ENCODE results near the gene AQP2.

AQP2 gene

DNA sequence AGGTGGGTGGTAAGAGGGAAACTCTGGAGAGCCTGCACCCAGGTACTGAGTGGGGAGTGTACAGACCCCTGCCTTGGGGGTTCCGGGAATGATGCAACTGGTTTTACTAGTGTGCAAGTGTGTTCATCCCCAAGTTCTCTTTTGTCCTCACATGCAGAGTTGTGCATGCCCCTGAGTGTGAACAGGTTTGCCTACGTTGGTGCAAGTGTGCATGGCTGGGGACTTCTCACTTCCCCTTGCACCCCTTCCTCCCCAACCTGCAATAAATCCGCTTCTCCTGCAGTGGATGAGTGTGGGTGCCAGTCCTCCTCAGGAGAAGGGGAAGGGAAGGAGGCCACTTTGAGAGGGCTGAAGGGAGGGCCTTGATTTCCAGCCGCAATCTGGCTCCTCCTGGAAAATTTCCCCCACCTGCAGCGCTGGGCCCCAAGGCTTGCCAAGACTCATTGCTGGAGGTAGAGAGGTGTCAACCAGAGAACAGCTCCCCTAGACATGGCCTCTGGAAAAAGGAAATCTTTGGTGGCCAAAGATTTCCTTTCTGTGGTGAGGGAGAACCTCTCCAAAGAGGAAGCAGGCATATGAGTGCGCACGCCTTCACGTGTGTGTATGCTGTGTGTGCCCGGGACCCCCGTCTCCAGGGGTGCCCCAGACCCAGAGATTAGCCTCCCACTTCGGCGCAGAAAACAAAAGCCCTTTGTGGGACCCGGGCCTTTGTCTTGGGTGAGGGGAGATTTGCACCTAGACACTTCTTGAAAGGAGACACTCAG is 5.5 kb downstream of the AQP2 start:
- DNase-seq (ENCODE audit: low read depth), result no peak

- DNase-seq (ENCODE audit: low read depth), result no peak
These were observed 6.4 kb downstream of the AQP2 start for GRCh38 chr12:49956663-49957569.

GRCh38 chr12:49957570-49957967 is 7.0 kb downstream of the AQP2 start:
- DNase-seq (ENCODE audit: low read depth), result no peak

GRCh38 chr12:49959685-49960473 is 9.3 kb downstream of the AQP2 start:
- no peak for DNase-seq (ENCODE audit: low read depth)

DNA sequence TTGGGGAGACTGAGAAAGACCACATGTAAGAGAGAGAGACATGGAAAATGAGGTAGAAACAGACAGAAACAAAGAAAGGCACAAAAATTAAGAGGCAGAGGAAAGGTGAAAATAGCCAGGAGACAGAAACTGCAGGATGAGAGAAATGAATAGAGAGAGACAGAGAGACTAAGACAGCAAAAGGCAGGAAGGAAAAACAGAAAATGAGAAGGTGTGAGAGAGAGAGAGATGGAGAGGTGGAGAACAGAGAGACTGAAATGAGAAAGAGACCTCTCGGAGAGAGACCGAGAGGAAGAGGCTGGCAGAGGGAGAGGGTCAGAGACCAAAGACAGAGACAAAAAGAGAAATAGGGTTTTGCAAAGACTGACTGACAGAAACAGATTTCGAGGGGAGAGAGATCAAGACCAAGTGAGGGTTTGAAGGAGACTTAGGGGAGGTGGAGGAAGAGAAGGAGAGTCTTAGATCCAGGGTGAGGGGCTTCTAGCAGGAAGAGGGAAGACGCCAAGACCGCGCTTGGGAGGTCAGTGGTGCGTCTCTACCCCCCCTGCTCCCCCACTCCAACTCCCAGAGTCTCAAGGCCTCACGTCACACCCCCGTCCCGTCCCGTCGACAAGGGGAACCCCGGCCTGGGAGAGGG is 10.1 kb downstream of the AQP2 start:
- no peak for DNase-seq (ENCODE audit: low read depth)

GRCh38 chr12:49961111-49961922 is 10.8 kb downstream of the AQP2 start, which contains the start of gene AQP5:
Gene AQP5, plus strand, starts transcription at chr12:49961872. Its CDS starts 146 bp downstream, at chr12:49962018.
- DNase-seq (ENCODE audit: low read depth), result no peak

- no peak for DNase-seq (ENCODE audit: low read depth)
These were observed 11.6 kb downstream of the AQP2 start for GRCh38 chr12:49961993-49962764.

DNA sequence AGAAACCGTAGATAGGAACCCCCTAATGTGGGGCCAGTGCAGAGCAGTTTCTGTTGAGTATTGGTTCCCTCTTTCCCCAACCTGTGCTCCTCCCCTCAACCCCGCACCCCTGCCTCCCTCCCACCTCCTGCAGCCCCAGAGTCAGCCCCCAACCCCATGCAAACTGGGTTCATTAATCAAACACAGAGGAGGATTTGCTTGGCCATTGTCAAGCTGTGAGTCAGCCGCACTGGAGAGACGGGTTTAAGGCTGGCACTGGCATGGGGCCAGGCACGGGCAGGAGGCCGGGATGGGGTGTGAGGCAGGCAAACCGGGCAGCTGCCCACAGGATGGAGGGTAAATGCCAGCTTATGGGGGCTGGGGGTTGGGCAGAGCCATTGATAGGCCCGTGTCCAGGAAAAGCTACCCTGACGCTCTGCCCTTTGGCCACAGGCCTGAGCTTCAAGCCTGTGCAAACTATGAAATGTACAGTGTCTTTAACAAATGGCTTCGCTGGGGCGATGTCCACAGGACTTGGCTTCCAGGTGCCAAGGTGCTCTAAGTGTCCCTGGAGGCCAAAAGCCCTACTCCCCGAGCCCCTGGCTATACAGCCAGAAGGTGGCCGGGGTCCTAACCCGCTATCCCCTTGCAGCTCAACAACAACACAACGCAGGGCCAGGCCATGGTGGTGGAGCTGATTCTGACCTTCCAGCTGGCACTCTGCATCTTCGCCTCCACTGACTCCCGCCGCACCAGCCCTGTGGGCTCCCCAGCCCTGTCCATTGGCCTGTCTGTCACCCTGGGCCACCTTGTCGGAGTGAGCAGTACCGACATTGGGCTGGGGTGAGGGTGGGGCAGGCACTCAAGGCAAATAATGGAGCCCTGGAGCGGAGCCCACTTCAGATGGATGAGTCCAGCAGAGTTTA is 12.6 kb downstream of the AQP2 start:
- no peak for DNase-seq (ENCODE audit: low read depth)

DNA sequence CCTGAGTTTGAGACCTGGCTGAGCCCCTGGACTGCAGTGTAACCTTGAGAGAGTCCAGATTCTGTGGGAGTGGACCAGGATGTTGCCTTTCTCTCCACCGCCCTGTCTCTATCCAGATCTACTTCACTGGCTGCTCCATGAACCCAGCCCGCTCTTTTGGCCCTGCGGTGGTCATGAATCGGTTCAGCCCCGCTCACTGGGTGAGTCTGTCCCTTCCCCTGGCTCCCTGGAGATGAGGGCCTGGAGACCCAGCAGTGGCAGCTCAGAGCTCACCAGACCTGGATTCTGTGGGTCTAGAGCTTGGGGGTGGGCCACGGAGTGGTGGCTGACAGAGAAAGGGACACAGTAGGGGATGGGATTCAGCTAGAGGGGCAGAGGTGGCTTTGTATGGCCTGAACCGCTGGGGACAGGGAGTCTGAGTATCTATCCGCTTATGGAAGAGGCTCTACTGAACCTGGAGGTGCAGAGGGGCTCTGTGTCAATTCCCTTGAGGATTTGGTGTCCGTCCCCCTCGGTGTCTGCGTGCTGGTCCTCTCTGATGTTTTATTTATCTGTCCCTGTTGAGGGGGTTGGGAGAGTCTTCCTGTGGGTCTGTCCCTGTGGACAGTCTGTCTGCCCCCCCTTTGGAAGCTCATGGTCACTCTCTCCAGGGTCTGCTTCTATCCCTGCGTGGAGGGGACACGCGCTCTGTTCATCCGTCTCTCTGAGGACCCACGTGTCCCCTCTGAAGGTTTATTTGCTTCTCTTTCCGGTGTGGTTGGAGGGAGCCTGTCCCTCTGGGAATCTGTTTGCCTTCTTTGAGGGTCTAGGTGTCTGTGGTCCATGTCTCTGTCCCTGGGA is 13.7 kb downstream of the AQP2 start:
- DNase-seq (ENCODE audit: low read depth), result no peak

- DNase-seq (ENCODE audit: low read depth), result no peak
These were observed 14.5 kb downstream of the AQP2 start for GRCh38 chr12:49964849-49965624.

- DNase-seq (ENCODE audit: low read depth), result no peak
These were observed 15.3 kb downstream of the AQP2 start for GRCh38 chr12:49965836-49966235.

GRCh38 chr12:49966511-49967041 is 16.0 kb downstream of the AQP2 start:
- no peak for DNase-seq (ENCODE audit: low read depth)

DNA sequence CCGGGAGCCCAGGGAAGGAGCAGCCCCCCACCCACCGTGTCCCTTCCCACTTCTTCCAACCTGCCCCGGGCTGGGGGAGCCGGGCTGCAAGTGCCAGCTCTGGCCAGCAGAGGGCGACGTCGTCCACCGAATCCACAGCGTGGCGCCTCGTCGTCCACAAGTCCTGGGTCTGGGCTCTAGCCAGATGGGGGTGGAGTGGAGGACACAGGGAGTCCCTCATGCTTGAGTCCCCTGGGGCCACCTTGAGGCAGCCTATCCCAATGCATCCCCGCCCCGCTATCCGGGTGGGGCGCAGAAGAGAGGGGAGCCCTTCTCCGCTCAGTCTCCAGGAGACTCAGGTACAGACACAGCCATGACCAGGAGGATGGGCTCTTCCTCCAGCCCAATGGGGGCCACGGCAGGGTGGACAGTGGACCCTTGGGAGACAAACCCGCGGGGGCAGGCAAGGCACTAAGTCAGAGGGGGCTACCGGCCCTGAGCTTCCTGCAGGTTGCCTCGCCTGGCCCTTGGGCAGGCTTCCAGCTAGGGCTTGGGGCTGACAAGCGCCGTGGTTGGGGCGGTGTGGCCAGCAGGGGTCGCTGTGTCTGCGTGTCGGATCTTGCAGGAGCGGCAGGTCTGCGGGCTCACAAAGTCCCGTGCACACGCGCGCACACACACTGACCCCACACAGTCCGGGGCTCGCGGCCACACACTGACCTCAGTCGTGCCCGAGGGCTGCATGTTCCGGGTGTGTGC is 16.7 kb downstream of the AQP2 start:
- peak; percentile 96 for DNase-seq (ENCODE audit: low read depth)

DNA sequence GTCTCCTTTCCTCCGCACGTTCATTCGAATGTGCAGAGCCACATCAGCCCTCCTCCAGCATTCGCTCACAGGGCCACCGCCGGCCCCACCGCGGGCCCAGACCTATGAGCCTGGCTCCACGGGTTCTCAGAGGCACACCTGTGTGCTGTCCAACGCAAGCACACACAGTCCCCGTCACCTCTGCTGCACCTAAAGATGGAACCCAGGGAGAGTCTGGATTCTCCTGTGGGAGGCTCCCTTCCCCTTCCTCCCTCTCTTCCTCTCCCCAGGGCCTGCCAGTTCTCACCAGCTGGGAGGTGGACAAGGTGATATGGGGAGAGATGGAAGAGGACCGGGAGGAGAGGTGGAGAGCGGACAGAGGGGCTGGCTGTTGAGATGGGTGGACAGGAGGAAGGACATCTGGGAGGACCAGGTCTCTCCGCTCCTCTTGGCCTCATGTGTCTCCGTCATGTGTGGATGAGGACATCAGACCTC is 17.3 kb downstream of the AQP2 start:
- no peak for DNase-seq (ENCODE audit: low read depth)

DNA sequence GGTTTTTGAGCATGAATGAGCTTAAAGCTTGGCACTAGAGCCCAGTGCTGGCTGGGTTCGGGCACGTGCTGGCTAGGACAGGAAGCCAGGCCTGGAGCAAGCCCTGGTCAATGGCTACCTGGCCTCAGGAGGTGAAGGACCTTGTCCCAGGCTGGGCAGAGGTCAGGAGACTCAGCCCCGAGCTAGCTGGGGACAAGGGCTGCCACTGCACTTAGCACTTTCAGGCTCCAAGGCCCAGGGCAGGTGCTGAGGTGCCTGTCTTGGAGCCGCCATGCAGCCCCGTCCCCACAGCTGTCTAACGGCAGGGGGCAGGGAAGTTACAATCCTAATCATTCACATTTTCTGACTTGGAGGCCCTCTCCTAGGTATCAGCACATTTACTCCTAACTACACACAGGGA is 17.9 kb downstream of the AQP2 start:
- no peak for DNase-seq (ENCODE audit: low read depth)

DNA sequence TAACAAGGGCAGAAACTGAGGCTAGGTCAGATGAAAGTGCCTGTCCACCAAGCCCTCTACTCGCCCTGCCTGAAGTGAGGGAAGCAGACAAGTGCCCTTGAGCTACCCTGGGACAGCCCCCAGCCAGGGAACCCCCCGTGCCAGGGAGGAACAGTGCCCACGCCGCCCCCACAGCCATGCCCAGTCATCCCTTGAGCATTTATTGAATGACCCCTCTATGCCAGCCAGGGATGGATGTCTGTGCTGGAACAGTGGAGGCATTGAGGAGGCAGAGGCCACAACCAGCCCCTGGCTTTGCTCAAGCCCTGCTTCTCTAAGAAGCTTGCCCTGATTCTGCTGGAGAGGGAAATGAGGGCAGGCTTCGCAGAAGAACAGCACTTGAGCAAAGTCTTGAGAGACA is 18.5 kb downstream of the AQP2 start:
- no peak for DNase-seq (ENCODE audit: low read depth)
